HepG2 (cell line): ENCODE data around the gene FABP1. TPM values are rescaled to one million over a fixed set of nuclear protein-coding genes. Genes with fewer than 3 reads are reported as not detected.

Experiments used
- ARNT2 ChIP-seq: sonication (generic); formaldehyde crosslinking; IDR thresholded peaks from 2 replicates; pipeline ENCODE4 v1.8.0; 2022; ENCODE audit warnings: mild to moderate bottlenecking, low read depth, missing genetic modification reagents, moderate library complexity
- CENPX ChIP-seq: sonication (generic); formaldehyde crosslinking; IDR thresholded peaks from 2 replicates; pipeline ENCODE4 v1.9.0; 2021; ENCODE audit warnings: mild to moderate bottlenecking, missing genetic modification reagents, moderate library complexity
- ELF4 ChIP-seq: sonication (generic); formaldehyde crosslinking; IDR thresholded peaks from 2 replicates; pipeline ENCODE4 v1.5.0; 2020; ENCODE audit warnings: missing genetic modification reagents, mild to moderate bottlenecking, moderate library complexity, borderline replicate concordance
- FOXJ3 ChIP-seq: sonication (generic); formaldehyde crosslinking; IDR thresholded peaks from 2 replicates; pipeline ENCODE4 v1.4.0; 2020; ENCODE audit warnings: missing genetic modification reagents, mild to moderate bottlenecking, borderline replicate concordance
- HDAC1 ChIP-seq: sonication (generic); formaldehyde crosslinking; IDR thresholded peaks from 2 replicates; pipeline ENCODE4 v1.5.1; 2020; ENCODE audit warnings: mild to moderate bottlenecking, missing genetic modification reagents
- HOXA3 ChIP-seq: sonication (generic); formaldehyde crosslinking; IDR thresholded peaks from 2 replicates; pipeline ENCODE4 v1.5.0; 2020; ENCODE audit warnings: missing genetic modification reagents
- ISX ChIP-seq: sonication (generic); formaldehyde crosslinking; conservative IDR thresholded peaks from 2 replicates; pipeline ENCODE4 v1.5.0; 2020; ENCODE audit warnings: missing genetic modification reagents
- JDP2 ChIP-seq: sonication (generic); formaldehyde crosslinking; IDR thresholded peaks from 2 replicates; pipeline ENCODE4 v1.8.1; 2022; ENCODE audit warnings: missing genetic modification reagents, borderline replicate concordance
- KMT2A ChIP-seq: sonication (generic); formaldehyde crosslinking; IDR thresholded peaks from 2 replicates; pipeline ENCODE4 v1.4.0; 2020; ENCODE audit warnings: missing genetic modification reagents
- MBD4 ChIP-seq: IDR thresholded peaks from 2 replicates; pipeline ENCODE4 v1.6.1; 2012; ENCODE audit warnings: low read length, inconsistent platforms, borderline replicate concordance
- MTF1 ChIP-seq: sonication (generic); formaldehyde crosslinking; IDR thresholded peaks from 2 replicates; pipeline ENCODE4 v1.5.0; 2020; ENCODE audit warnings: missing genetic modification reagents
- NPAS2 ChIP-seq: sonication (generic); formaldehyde crosslinking; IDR thresholded peaks from 2 replicates; pipeline ENCODE4 v1.8.0; 2022; ENCODE audit warnings: mild to moderate bottlenecking, missing genetic modification reagents, borderline replicate concordance
- PAX8 ChIP-seq: sonication (generic); formaldehyde crosslinking; IDR thresholded peaks from 2 replicates; pipeline ENCODE4 v1.8.0; 2022; ENCODE audit warnings: mild to moderate bottlenecking, missing genetic modification reagents, borderline replicate concordance
- SALL2 ChIP-seq: sonication (generic); formaldehyde crosslinking; IDR thresholded peaks from 2 replicates; pipeline ENCODE4 v1.8.1; 2023; ENCODE audit warnings: mild to moderate bottlenecking, missing genetic modification reagents, inconsistent platforms
- SP4 ChIP-seq: sonication (generic); formaldehyde crosslinking; IDR thresholded peaks from 2 replicates; pipeline ENCODE4 v1.8.1; 2023; ENCODE audit warnings: mild to moderate bottlenecking, missing genetic modification reagents
- U2AF1 ChIP-seq: fragments of 200-400 bp; formaldehyde crosslinking; optimal IDR thresholded peaks from 2 replicates; pipeline ENCODE3; 2017; ENCODE audit warnings: mild to moderate bottlenecking, low read depth, low read length
- ZBTB7B ChIP-seq: sonication (generic); formaldehyde crosslinking; IDR thresholded peaks from 2 replicates; pipeline ENCODE4 v1.4.0; 2020; ENCODE audit warnings: missing genetic modification reagents
- ZBTB8A ChIP-seq: sonication (generic); formaldehyde crosslinking; IDR thresholded peaks from 2 replicates; pipeline ENCODE4 v1.4.0; 2020; ENCODE audit warnings: mild to moderate bottlenecking, low read depth, missing genetic modification reagents, borderline replicate concordance
- ZNF136 ChIP-seq: sonication (generic); formaldehyde crosslinking; IDR thresholded peaks from 2 replicates; pipeline ENCODE4 v1.8.1; 2022; ENCODE audit warnings: low read depth, mild to moderate bottlenecking, moderate library complexity, missing genetic modification reagents
- ZNF264 ChIP-seq: sonication (generic); formaldehyde crosslinking; IDR thresholded peaks from 2 replicates; pipeline ENCODE4 v1.4.0; 2020; ENCODE audit warnings: missing genetic modification reagents
- ZNF317 ChIP-seq: sonication (generic); formaldehyde crosslinking; IDR thresholded peaks from 2 replicates; pipeline ENCODE4 v1.5.0; 2020; ENCODE audit warnings: mild to moderate bottlenecking, missing genetic modification reagents
- ZNF451 ChIP-seq: sonication (generic); formaldehyde crosslinking; IDR thresholded peaks from 2 replicates; pipeline ENCODE4 v1.5.0; 2020; ENCODE audit warnings: mild to moderate bottlenecking, missing genetic modification reagents
- ZNF670 ChIP-seq: sonication (generic); formaldehyde crosslinking; IDR thresholded peaks from 2 replicates; pipeline ENCODE4 v1.8.0; 2022; ENCODE audit warnings: mild to moderate bottlenecking, missing genetic modification reagents, borderline replicate concordance
- ZNF724P ChIP-seq: sonication (generic); formaldehyde crosslinking; IDR thresholded peaks from 2 replicates; pipeline ENCODE4 v1.8.0; 2022; ENCODE audit warnings: missing genetic modification reagents, borderline replicate concordance
- polyA plus RNA-seq, 8 experiments: library from polyadenylated mRNA; depleted of rRNA in 3 of 8; stranded (reverse) in 7 of 8; unstranded in 1 of 8; fragments of >200 nt; fragmentation: Illumina TruSeq in 4 of 8; extraction: Trizol in 4 of 8; gene quantifications; 2 replicates each; pipeline versions ENCODE4 v1.2.1 to v1.2.3, GENCODE V29; 2011 to 2016; ENCODE audit warnings: low read depth in 4 of 8, missing spikeins in 1 of 8, mixed read lengths in 1 of 8; ENCODE audit not compliant: insufficient read depth in 1 of 8
- total RNA-seq, 5 experiments: library from RNA; depleted of rRNA; stranded (reverse); fragments of >200 nt; fragmentation: Illumina TruSeq; extraction: Trizol; gene quantifications; 2 replicates each; pipeline ENCODE4 v1.2.3, GENCODE V29; 2016; ENCODE audit warnings: low read depth in 1 of 5
- TF ChIP-seq, protein P1 (sequence below): sonication (generic); formaldehyde crosslinking; IDR thresholded peaks from 2 replicates; pipeline ENCODE4 v1.9.0; 2021; ENCODE audit warnings: missing genetic modification reagents, mild to moderate bottlenecking, borderline replicate concordance
- TF ChIP-seq, protein P2 (sequence below): IDR thresholded peaks from 2 replicates; pipeline ENCODE4 v1.6.1; 2016; ENCODE audit warnings: low read depth, borderline replicate concordance
- TF ChIP-seq, protein P3 (sequence below): sonication (generic); formaldehyde crosslinking; IDR thresholded peaks from 2 replicates; pipeline ENCODE4 v1.4.0; 2020; ENCODE audit warnings: missing genetic modification reagents, borderline replicate concordance
- TF ChIP-seq, protein P4 (sequence below): sonication (generic); formaldehyde crosslinking; IDR thresholded peaks from 2 replicates; pipeline ENCODE4 v1.5.0; 2020; ENCODE audit warnings: missing genetic modification reagents

FABP1 gene
- total and polyA plus RNA-seq, 2 of the 13 experiments (the other 11 are each of a cell fraction or from before 2014, with no cell fraction given) = 644 to 1,608 TPM

DNA sequence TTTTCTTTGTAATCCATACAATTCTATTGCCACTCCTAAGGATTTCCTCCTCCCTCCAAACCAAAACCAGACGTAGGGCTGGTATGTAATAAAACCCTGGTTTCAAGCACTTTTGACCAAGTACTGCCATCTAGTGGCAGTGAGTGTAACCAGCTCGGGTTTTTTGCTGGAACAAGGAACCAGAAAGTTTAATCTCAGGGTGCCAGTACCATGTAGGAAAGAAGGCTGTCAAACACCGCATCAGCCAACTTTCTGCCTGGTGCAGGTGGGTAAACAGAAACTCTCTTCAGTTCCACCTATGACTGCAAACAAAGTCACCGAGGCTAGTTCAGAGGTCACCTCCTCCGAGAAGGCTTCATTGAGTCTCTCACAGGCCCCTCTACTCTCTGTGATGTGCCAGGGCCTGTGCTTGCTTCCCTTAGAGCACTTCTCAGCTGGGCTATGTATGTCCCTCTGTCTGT, 32.1 kb upstream of the FABP1 start (continued):
- TF ChIP-seq, protein P1, sequence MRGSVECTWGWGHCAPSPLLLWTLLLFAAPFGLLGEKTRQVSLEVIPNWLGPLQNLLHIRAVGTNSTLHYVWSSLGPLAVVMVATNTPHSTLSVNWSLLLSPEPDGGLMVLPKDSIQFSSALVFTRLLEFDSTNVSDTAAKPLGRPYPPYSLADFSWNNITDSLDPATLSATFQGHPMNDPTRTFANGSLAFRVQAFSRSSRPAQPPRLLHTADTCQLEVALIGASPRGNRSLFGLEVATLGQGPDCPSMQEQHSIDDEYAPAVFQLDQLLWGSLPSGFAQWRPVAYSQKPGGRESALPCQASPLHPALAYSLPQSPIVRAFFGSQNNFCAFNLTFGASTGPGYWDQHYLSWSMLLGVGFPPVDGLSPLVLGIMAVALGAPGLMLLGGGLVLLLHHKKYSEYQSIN = no peak
- TF ChIP-seq CENPX (CRISPR knock-in tag) (no peak), NPAS2 (CRISPR knock-in tag) (no peak), MTF1 (CRISPR knock-in tag) (no peak), SP4 (CRISPR knock-in tag) (peak; percentile 34; the same call in 1 of the 2 replicates), MBD4 (no peak), U2AF1 (no peak), ZBTB7B (CRISPR knock-in tag) (peak; percentile 31; the same call in 1 of the 2 replicates), KMT2A (peak; percentile 70), FOXJ3 (CRISPR knock-in tag) (no peak), HOXA3 (CRISPR knock-in tag) (no peak), JDP2 (no peak), ZNF451 (no peak), ZNF317 (CRISPR knock-in tag) (0 out of 2 replicates have a peak, but pooled peaks have one; percentile 40), ISX (CRISPR knock-in tag) (no peak), HDAC1 (CRISPR knock-in tag) (peak; percentile 40; the same call in 1 of the 2 replicates), ZNF724P (no peak), ZBTB8A (CRISPR knock-in tag) (no peak), ZNF264 (CRISPR knock-in tag) (no peak), ZNF670 (CRISPR knock-in tag) (no peak; the same call in 1 of the 2 replicates), ZNF136 (CRISPR knock-in tag) (no peak), PAX8 (CRISPR knock-in tag) (no peak), ELF4 (CRISPR knock-in tag) (no peak), SALL2 (CRISPR knock-in tag) (no peak), ARNT2 (CRISPR knock-in tag) (no peak)
- TF ChIP-seq, protein P2, sequence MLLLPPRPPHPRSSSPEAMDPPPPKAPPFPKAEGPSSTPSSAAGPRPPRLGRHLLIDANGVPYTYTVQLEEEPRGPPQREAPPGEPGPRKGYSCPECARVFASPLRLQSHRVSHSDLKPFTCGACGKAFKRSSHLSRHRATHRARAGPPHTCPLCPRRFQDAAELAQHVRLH = peak; percentile 81; the same call in 1 of the 2 replicates
- TF ChIP-seq, protein P3, sequence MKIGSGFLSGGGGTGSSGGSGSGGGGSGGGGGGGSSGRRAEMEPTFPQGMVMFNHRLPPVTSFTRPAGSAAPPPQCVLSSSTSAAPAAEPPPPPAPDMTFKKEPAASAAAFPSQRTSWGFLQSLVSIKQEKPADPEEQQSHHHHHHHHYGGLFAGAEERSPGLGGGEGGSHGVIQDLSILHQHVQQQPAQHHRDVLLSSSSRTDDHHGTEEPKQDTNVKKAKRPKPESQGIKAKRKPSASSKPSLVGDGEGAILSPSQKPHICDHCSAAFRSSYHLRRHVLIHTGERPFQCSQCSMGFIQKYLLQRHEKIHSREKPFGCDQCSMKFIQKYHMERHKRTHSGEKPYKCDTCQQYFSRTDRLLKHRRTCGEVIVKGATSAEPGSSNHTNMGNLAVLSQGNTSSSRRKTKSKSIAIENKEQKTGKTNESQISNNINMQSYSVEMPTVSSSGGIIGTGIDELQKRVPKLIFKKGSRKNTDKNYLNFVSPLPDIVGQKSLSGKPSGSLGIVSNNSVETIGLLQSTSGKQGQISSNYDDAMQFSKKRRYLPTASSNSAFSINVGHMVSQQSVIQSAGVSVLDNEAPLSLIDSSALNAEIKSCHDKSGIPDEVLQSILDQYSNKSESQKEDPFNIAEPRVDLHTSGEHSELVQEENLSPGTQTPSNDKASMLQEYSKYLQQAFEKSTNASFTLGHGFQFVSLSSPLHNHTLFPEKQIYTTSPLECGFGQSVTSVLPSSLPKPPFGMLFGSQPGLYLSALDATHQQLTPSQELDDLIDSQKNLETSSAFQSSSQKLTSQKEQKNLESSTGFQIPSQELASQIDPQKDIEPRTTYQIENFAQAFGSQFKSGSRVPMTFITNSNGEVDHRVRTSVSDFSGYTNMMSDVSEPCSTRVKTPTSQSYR (CRISPR knock-in tag) = no peak
- TF ChIP-seq, protein P4, sequence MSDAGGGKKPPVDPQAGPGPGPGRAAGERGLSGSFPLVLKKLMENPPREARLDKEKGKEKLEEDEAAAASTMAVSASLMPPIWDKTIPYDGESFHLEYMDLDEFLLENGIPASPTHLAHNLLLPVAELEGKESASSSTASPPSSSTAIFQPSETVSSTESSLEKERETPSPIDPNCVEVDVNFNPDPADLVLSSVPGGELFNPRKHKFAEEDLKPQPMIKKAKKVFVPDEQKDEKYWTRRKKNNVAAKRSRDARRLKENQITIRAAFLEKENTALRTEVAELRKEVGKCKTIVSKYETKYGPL (CRISPR knock-in tag) = no peak
